B cell (primary cell): ENCODE data around the gene RAB30. TPM values are rescaled to one million over a fixed set of nuclear protein-coding genes. Genes with fewer than 3 reads are reported as not detected.
A peak's percentile ranks its signal among the peaks of the same experiment; 100 is the strongest.
"Not testable (repeated sequence)": the region's sequence is repeated elsewhere in the genome, so short reads cannot be mapped to it uniquely, and the experiment has no call there.

ENCODE experiments used
- ATAC-seq: fragments of 200-7000 bp; cut with Tn5 transposase; one replicate; pipeline ENCODE4 v1.10.0; 2021; ENCODE audit warnings: low read depth, mild to moderate bottlenecking, moderate number of reproducible peaks, moderate library complexity
- CTCF ChIA-PET: fragments of 350-600 bp; sonication (Branson Sonifier 250); formaldehyde crosslinking; loops from one replicate; lab custom pipeline; 2021; ENCODE audit warnings: antibody characterized with exemption, inconsistent platforms; lab: Charles Lee
- POLR2A ChIA-PET: fragments of 350-600 bp; sonication (Branson Sonifier 250); formaldehyde crosslinking; loops from one replicate; lab custom pipeline; 2021; ENCODE audit warnings: antibody characterized with exemption; lab: Charles Lee
- DNase-seq: peaks from one replicate; pipeline ENCODE4 v3.0.0; 2013
- H2AFZ ChIP-seq: 2 replicates; pipeline ENCODE4 v1.6.1; 2012; ENCODE audit warnings: mild to moderate bottlenecking, low read depth, low read length; ENCODE audit not compliant: insufficient read depth, poor library complexity, severe bottlenecking
- H3K27ac ChIP-seq, 2 donors: 1 replicate in 1 of 2; 2 replicates in 1 of 2; pipeline ENCODE4 v1.5.1; 2012 to 2013; ENCODE audit warnings: low read length in 2 of 2, mild to moderate bottlenecking in 2 of 2, moderate library complexity in 1 of 2
- H3K27me3 ChIP-seq, 4 experiments: fragments of 200-600 bp in 1 of 4; sonication (generic) in 1 of 4; replicated peaks in 1 of 4; 1 replicate in 2 of 4; 2 replicates in 2 of 4; pipeline versions ENCODE4 v1.6.1 to v1.7.0; 2013 to 2016; ENCODE audit warnings: low read length in 3 of 4, mild to moderate bottlenecking in 2 of 4, mixed read lengths in 1 of 4, moderate library complexity in 1 of 4; ENCODE audit not compliant: insufficient read depth in 4 of 4, control insufficient read depth in 3 of 4; ENCODE audit errors: control extremely low read depth in 1 of 4
- H3K36me3 ChIP-seq, 2 experiments: replicated peaks in 1 of 2; 1 replicate in 1 of 2; 2 replicates in 1 of 2; pipeline versions ENCODE4 v1.6.1 to v1.7.1; 2013; ENCODE audit warnings: low read length in 1 of 2; ENCODE audit not compliant: insufficient read depth in 2 of 2, control insufficient read depth in 1 of 2; ENCODE audit errors: control extremely low read depth in 1 of 2, extremely low read depth in 1 of 2
- H3K4me1 ChIP-seq, 2 donors: fragments of 200-600 bp in 1 of 2; sonication (generic) in 1 of 2; 1 replicate in 1 of 2; 2 replicates in 1 of 2; pipeline versions ENCODE4 v1.5.1 to v1.6.1; 2013 to 2017; ENCODE audit warnings: low read length in 2 of 2; ENCODE audit not compliant: control insufficient read depth in 2 of 2, insufficient read depth in 2 of 2
- H3K4me2 ChIP-seq: replicated peaks from 2 replicates; pipeline ENCODE3; 2012; ENCODE audit warnings: mild to moderate bottlenecking, low read depth, low read length; ENCODE audit not compliant: poor library complexity, severe bottlenecking
- H3K4me3 ChIP-seq, 5 experiments: fragments of 200-600 bp in 1 of 5; sonication (generic) in 1 of 5; 1 replicate in 3 of 5; 2 replicates in 2 of 5; pipeline versions ENCODE4 v1.5.1 to v1.7.0; 2011 to 2016; ENCODE audit warnings: low read length in 4 of 5, mild to moderate bottlenecking in 4 of 5, low read depth in 2 of 5, control low read depth in 1 of 5, moderate library complexity in 1 of 5; ENCODE audit not compliant: insufficient read depth in 1 of 5; ENCODE audit errors: control extremely low read depth in 1 of 5, extremely low read depth in 1 of 5
- H3K79me2 ChIP-seq: fragments of 200-600 bp; sonication (generic); one replicate; pipeline ENCODE4 v1.6.0; 2016; ENCODE audit warnings: low read length; ENCODE audit not compliant: control insufficient read depth, insufficient read depth
- H3K9ac ChIP-seq: fragments of 200-600 bp; sonication (generic); 2 replicates; pipeline ENCODE4 v1.6.1; 2017; ENCODE audit warnings: mild to moderate bottlenecking, low read length, moderate library complexity
- H3K9me3 ChIP-seq, 3 donors: one replicate each; pipeline versions ENCODE4 v1.6.1 to v1.7.1; 2013; ENCODE audit warnings: low read length in 2 of 3; ENCODE audit not compliant: control insufficient read depth in 2 of 3, insufficient read depth in 1 of 3; ENCODE audit errors: control extremely low read depth in 1 of 3
- H4K20me1 ChIP-seq: 2 replicates; pipeline ENCODE4 v1.6.0; 2012; ENCODE audit warnings: mild to moderate bottlenecking, low read length; ENCODE audit not compliant: insufficient read depth, control insufficient read depth, poor library complexity, severe bottlenecking
- H3K27ac Mint-ChIP-seq: one replicate; pipeline ENCODE4 v1.8.0; 2021; ENCODE audit warnings: mixed read lengths
- H3K27me3 Mint-ChIP-seq: one replicate; pipeline ENCODE4 v1.8.0; 2021; ENCODE audit warnings: mixed read lengths
- H3K4me1 Mint-ChIP-seq: one replicate; pipeline ENCODE4 v1.8.0; 2021; ENCODE audit warnings: mixed read lengths
- H3K4me3 Mint-ChIP-seq: one replicate; pipeline ENCODE4 v1.8.0; 2021; ENCODE audit warnings: mixed read lengths
- H3K9me3 Mint-ChIP-seq: one replicate; pipeline ENCODE4 v1.8.0; 2022; ENCODE audit warnings: mixed read lengths; ENCODE audit not compliant: insufficient read depth
- CTCF ChIP-seq: fragments of 200-600 bp; IDR thresholded peaks from one replicate; pipeline ENCODE4 v1.8.0; 2022; ENCODE audit warnings: antibody characterized with exemption, mild to moderate bottlenecking
- EZH2 ChIP-seq: IDR thresholded peaks from 2 replicates; pipeline ENCODE4 v1.6.1; 2012; ENCODE audit warnings: borderline replicate concordance, low read depth, mild to moderate bottlenecking, moderate library complexity, low read length; ENCODE audit not compliant: insufficient read depth, poor library complexity, severe bottlenecking
- WGBS: methylation state at CpG from one replicate; pipeline ENCODE4 v1.1.5; 2013; ENCODE audit warnings: missing lambda C conversion rate; ENCODE audit not compliant: insufficient coverage; 5-methylcytosine and 5-hydroxymethylcytosine counted together
- intact Hi-C: fragments of 100-400 bp; cut with micrococcal nuclease; formaldehyde crosslinking; loops from one replicate; pipeline ENCODE4 v1.10.0; 2022
- polyA plus RNA-seq: library from polyadenylated mRNA; depleted of rRNA; stranded (reverse); fragments of >200 nt; gene quantifications from 2 replicates; pipeline ENCODE4 v1.2.3, GENCODE V29; 2012
- total RNA-seq, 2 donors: library from RNA; stranded (reverse); fragments of 120-200 nt in 1 of 2; gene quantifications; 1 replicate in 1 of 2; 2 replicates in 1 of 2; pipeline versions ENCODE4 v1.2.3 to v1.2.4, GENCODE V29; 2013 to 2022

The RAB30 gene
- total and polyA plus RNA-seq, 2 donors (not counting 1 experiment from before 2014, with no cell fraction given): 26.6 to 214 TPM

GRCh38 chr11:82969811-82970210 lies 101.9 kb downstream of the RAB30 start:
- H3K79me2 ChIP-seq: peaks cover 3% of the 10 kb centered on the region
- TF ChIP-seq EZH2 (no peak), CTCF (no peak)
- H3K9me3 ChIP-seq: peaks cover 0 to 7% (median 0%) of the 10 kb centered on the region in 3 donors
- ATAC-seq: peak; percentile 76
- H3K27ac ChIP-seq: peak overlapping the region; percentile 26 to 52
- no CpG with 5 or more reads among the region's 4 CpGs for WGBS
- no peaks in the 10 kb centered on the region for H3K9me3 Mint-ChIP-seq
- no peaks in the 10 kb centered on the region for H3K27me3 Mint-ChIP-seq
- H3K4me3 ChIP-seq: peak overlapping the region in 1 of 5 experiments; percentile 15
- peaks cover 29% of the 10 kb centered on the region in 2 donors for H3K4me1 ChIP-seq
- peak; percentile 46 for DNase-seq
- no peaks in the 10 kb centered on the region for H3K27me3 ChIP-seq
- H3K9ac ChIP-seq: no peak overlapping the region
- no peaks in the 10 kb centered on the region for H3K36me3 ChIP-seq
- CTCF ChIA-PET: interaction anchor here (1.2 to 1.4 kb wide), 2 partner anchors 9 to 40 kb away, joined by 3 to 4 read pairs; no protein-coding TSS in a partner anchor
- H3K4me1 Mint-ChIP-seq: peaks cover 43% of the 10 kb centered on the region
- H4K20me1 ChIP-seq: no peaks in the 10 kb centered on the region
- intact Hi-C loops: loop anchor here (1.0 to 5.0 kb wide), 3 partner anchors 10 to 38 kb away; no protein-coding TSS in a partner anchor
- POLR2A ChIA-PET: no interaction called here
- peak overlapping the region; percentile 17 for H3K27ac Mint-ChIP-seq
- H3K4me3 Mint-ChIP-seq: peak overlapping the region; percentile 37
- H2AFZ ChIP-seq: peak overlapping the region; percentile 4
- H3K4me2 ChIP-seq: peak overlapping the region; percentile 46

- Histone ChIP-seq H3K9ac (no peak overlapping the region), H3K4me3 (no peak overlapping the region), H3K4me1 (peaks cover 21 to 26% of the 10 kb centered on the region in 2 donors), H3K36me3 (no peaks in the 10 kb centered on the region), H3K27ac (no peak overlapping the region), H3K27me3 (no peaks in the 10 kb centered on the region), H3K9me3 (peaks cover 0 to 7% (median 0%) of the 10 kb centered on the region in 3 donors), H2AFZ (no peak overlapping the region), H3K79me2 (no peaks in the 10 kb centered on the region), H3K4me2 (no peak overlapping the region), H4K20me1 (no peaks in the 10 kb centered on the region)
- WGBS: 90% methylated on average over 2 of the region's 4 CpGs
- intact Hi-C loops: no loop called here
- H3K9me3 Mint-ChIP-seq: peaks cover 6% of the 10 kb centered on the region
- peaks cover 35% of the 10 kb centered on the region for H3K4me1 Mint-ChIP-seq
- no peak for ATAC-seq
- H3K27me3 Mint-ChIP-seq: no peaks in the 10 kb centered on the region
- ChIA-PET POLR2A (interaction anchor here (0.7 kb wide), 1 partner anchor 12 kb away, joined by 3 read pairs; no protein-coding TSS in a partner anchor), CTCF (interaction anchor here (1.0 kb wide), 1 partner anchor 282 kb away, joined by 3 read pairs; no protein-coding TSS in a partner anchor)
- H3K4me3 Mint-ChIP-seq: no peak overlapping the region
- DNase-seq: no peak
- TF ChIP-seq CTCF: no peak
- TF ChIP-seq EZH2: no peak
- H3K27ac Mint-ChIP-seq: no peak overlapping the region
These were observed 104.3 kb downstream of the RAB30 start for GRCh38 chr11:82967381-82967780.

GRCh38 chr11:82962021-82962420 lies 109.7 kb downstream of the RAB30 start:
- not testable (repeated sequence) for H3K4me2 ChIP-seq, H3K4me3 Mint-ChIP-seq, H2AFZ ChIP-seq, H3K27ac ChIP-seq, H3K4me3 ChIP-seq, H3K79me2 ChIP-seq, H3K27me3 Mint-ChIP-seq, H3K36me3 ChIP-seq, ATAC-seq, DNase-seq, H3K9me3 ChIP-seq, H3K9ac ChIP-seq, H4K20me1 ChIP-seq, H3K27me3 ChIP-seq
- H3K4me1 ChIP-seq: peaks cover 30% of the 10 kb centered on the region in 2 donors
- peaks cover 10% of the 10 kb centered on the region for H3K9me3 Mint-ChIP-seq
- ChIA-PET CTCF (interaction anchor here (1.0 kb wide), 1 partner anchor 52 kb away, joined by 3 read pairs; no protein-coding TSS in a partner anchor), POLR2A (interaction anchor here (0.6 kb wide), 1 partner anchor 33 kb away, joined by 3 read pairs; no protein-coding TSS in a partner anchor)
- intact Hi-C loops: loop anchor here (5.0 kb wide), 1 partner anchor 35 kb away; no protein-coding TSS in a partner anchor
- peak overlapping the region; percentile 53 for H3K27ac Mint-ChIP-seq
- H3K4me1 Mint-ChIP-seq: peaks cover 41% of the 10 kb centered on the region
